SK-N-SH (cell line): Measurements from ENCODE around the gene THAP12. TPM values are rescaled to one million over a fixed set of nuclear protein-coding genes. Genes with fewer than 3 reads are reported as not detected.

Source experiments
- CTCF ChIA-PET: fragments of 300-600, 350-600 bp; formaldehyde crosslinking; extraction: SDS; loops from one replicate; lab custom pipeline; 2021; lab: Yijun Ruan, JAX
- POLR2A ChIA-PET: fragments of 350-600 bp; sonication (Branson Sonifier 250); formaldehyde crosslinking; extraction: SDS; loops from one replicate; lab custom pipeline; 2020; ENCODE audit warnings: antibody characterized with exemption, inconsistent platforms; lab: Yijun Ruan, JAX
- DNase-seq: peaks from one replicate; pipeline ENCODE4 v3.0.0; 2012
- H2AFZ ChIP-seq: fragments of 200-600 bp; sonication (generic); 2 replicates; pipeline ENCODE4 v1.8.1; 2016; ENCODE audit warnings: antibody characterized with exemption, mild to moderate bottlenecking, low read depth
- H3F3A ChIP-seq: fragments of 200-600 bp; sonication (generic); replicated peaks from 2 replicates; pipeline ENCODE3; 2016; ENCODE audit warnings: antibody characterized with exemption, mild to moderate bottlenecking; ENCODE audit not compliant: insufficient read depth
- H3K27ac ChIP-seq, 2 experiments: fragments of 200-500 bp in 1 of 2; fragments of 200-600 bp in 1 of 2; sonication (Bioruptor generic) in 1 of 2; sonication (generic), shearing (Covaris generic) in 1 of 2; 2 replicates each; pipeline versions ENCODE4 v1.5.1 to v1.6.1; 2014 to 2016; ENCODE audit warnings: low read depth in 2 of 2, inconsistent platforms in 1 of 2, low read length in 1 of 2, mild to moderate bottlenecking in 1 of 2, mixed read lengths in 1 of 2
- H3K27me3 ChIP-seq: fragments of 200-600 bp; sonication (generic), shearing (Covaris generic); 2 replicates; pipeline ENCODE4 v1.6.1; 2016; ENCODE audit warnings: mixed run types; ENCODE audit not compliant: insufficient read depth
- H3K36me3 ChIP-seq, 2 experiments: fragments of 200-500 bp in 1 of 2; fragments of 200-600 bp in 1 of 2; sonication (Bioruptor generic) in 1 of 2; sonication (generic) in 1 of 2; replicated peaks in 1 of 2; 2 replicates each; pipeline versions ENCODE3 to v1.5.1; 2014 to 2016; ENCODE audit warnings: low read length in 1 of 2, mild to moderate bottlenecking in 1 of 2; ENCODE audit not compliant: insufficient read depth in 2 of 2, control insufficient read depth in 1 of 2
- H3K4me1 ChIP-seq, 2 experiments: fragments of 200-500 bp in 1 of 2; fragments of 200-600 bp in 1 of 2; sonication (Bioruptor generic) in 1 of 2; sonication (generic), shearing (Covaris generic) in 1 of 2; 2 replicates each; pipeline versions ENCODE4 v1.5.1 to v1.6.1; 2014 to 2016; ENCODE audit warnings: low read depth in 1 of 2, low read length in 1 of 2, mixed run types in 1 of 2; ENCODE audit not compliant: insufficient read depth in 2 of 2, control insufficient read depth in 1 of 2
- H3K4me2 ChIP-seq: fragments of 200-600 bp; sonication (generic), shearing (Covaris generic); 2 replicates; pipeline ENCODE4 v1.6.1; 2017; ENCODE audit warnings: mixed run types
- H3K4me3 ChIP-seq, 2 experiments: fragments of 200-500 bp in 1 of 2; fragments of 200-600 bp in 1 of 2; sonication (Bioruptor generic) in 1 of 2; sonication (generic), shearing (Covaris generic) in 1 of 2; 2 replicates each; pipeline versions ENCODE4 v1.5.1 to v1.8.1; 2014 to 2016; ENCODE audit warnings: low read depth in 2 of 2, inconsistent platforms in 1 of 2, low read length in 1 of 2, mild to moderate bottlenecking in 1 of 2, mixed read lengths in 1 of 2, moderate library complexity in 1 of 2
- H3K79me2 ChIP-seq: fragments of 200-600 bp; sonication (generic); 2 replicates; pipeline ENCODE4 v1.8.1; 2017; ENCODE audit warnings: mild to moderate bottlenecking; ENCODE audit not compliant: insufficient read depth
- H3K9ac ChIP-seq: fragments of 200-600 bp; sonication (generic); 2 replicates; pipeline ENCODE4 v1.6.1; 2017; ENCODE audit warnings: mixed run types
- H3K9me2 ChIP-seq: fragments of 200-600 bp; sonication (generic); 2 replicates; pipeline ENCODE4 v1.6.1; 2017; ENCODE audit warnings: mixed run types
- H3K9me3 ChIP-seq: fragments of 200-600 bp; sonication (generic); 2 replicates; pipeline ENCODE4 v1.6.1; 2017; ENCODE audit warnings: mixed run types, mild to moderate bottlenecking, moderate library complexity
- H4K20me1 ChIP-seq: fragments of 200-600 bp; sonication (generic); 2 replicates; pipeline ENCODE4 v1.6.1; 2017; ENCODE audit warnings: mild to moderate bottlenecking, mixed run types; ENCODE audit not compliant: insufficient read depth
- CHD2 ChIP-seq: fragments of 150-350 bp; IDR thresholded peaks from 2 replicates; pipeline ENCODE4 v1.6.1; 2018; ENCODE audit warnings: low read length; ENCODE audit not compliant: partially characterized antibody
- ELF1 ChIP-seq: IDR thresholded peaks from 2 replicates; pipeline ENCODE4 v1.4.0; 2012
- FOXJ3 ChIP-seq: sonication (generic); formaldehyde crosslinking; IDR thresholded peaks from 2 replicates; pipeline ENCODE4 v1.5.1; 2020; ENCODE audit warnings: mild to moderate bottlenecking, missing genetic modification reagents
- JUND ChIP-seq: IDR thresholded peaks from 2 replicates; pipeline ENCODE4 v1.4.0; 2012
- NFIC ChIP-seq: IDR thresholded peaks from 2 replicates; pipeline ENCODE4 v1.4.0; 2012; ENCODE audit warnings: borderline replicate concordance
- PBX3 ChIP-seq: IDR thresholded peaks from 2 replicates; pipeline ENCODE4; 2012
- POLR2AphosphoS5 ChIP-seq: IDR thresholded peaks from 2 replicates; pipeline ENCODE4 v1.6.1; 2012; ENCODE audit warnings: low read depth, low read length
- RCOR1 ChIP-seq: fragments of 150-350 bp; IDR thresholded peaks from 2 replicates; pipeline ENCODE4 v1.6.1; 2017; ENCODE audit warnings: antibody characterized with exemption, low read length
- REST ChIP-seq: IDR thresholded peaks from 2 replicates; pipeline ENCODE4 v1.6.1; 2012; ENCODE audit warnings: mild to moderate bottlenecking, low read depth, low read length, moderate library complexity
- RFX5 ChIP-seq: IDR thresholded peaks from 2 replicates; pipeline ENCODE4 v1.6.1; 2012; ENCODE audit warnings: mild to moderate bottlenecking, improper control_type of control experiment, low read length
- RXRA ChIP-seq: IDR thresholded peaks from 2 replicates; pipeline ENCODE4 v1.4.0; 2012; ENCODE audit warnings: low read depth, mild to moderate bottlenecking, borderline replicate concordance
- USF2 ChIP-seq: fragments of 150-350 bp; IDR thresholded peaks from 2 replicates; pipeline ENCODE4 v1.6.1; 2017; ENCODE audit warnings: antibody characterized with exemption, low read length, low read depth, borderline replicate concordance
- WGBS: methylation state at CpG from one replicate; pipeline ENCODE4 v1.1.6; 2017; ENCODE audit warnings: low lambda C conversion rate; 5-methylcytosine and 5-hydroxymethylcytosine counted together
- polyA plus RNA-seq, 3 experiments: library from polyadenylated mRNA; depleted of rRNA; stranded (reverse); fragments of >200 nt; gene quantifications; 2 replicates each; pipeline ENCODE4 v1.2.3, GENCODE V29; 2012

THAP12 gene
- polyA plus RNA-seq, 1 of the 3 experiments (the other 2 are of a cell fraction), result 14.9 TPM

GRCh38 chr11:76313271-76313670 is 67.7 kb downstream of the THAP12 start:
- DNase-seq, result no peak
- no peak overlapping the region for H3K9ac ChIP-seq
- H3K79me2 ChIP-seq, result no peaks in the 10 kb centered on the region
- no peaks in the 10 kb centered on the region for H3K36me3 ChIP-seq
- no peaks in the 10 kb centered on the region for H4K20me1 ChIP-seq
- 89% methylated on average over 3 of the region's 3 CpGs for WGBS
- H3K27ac ChIP-seq, result no peak overlapping the region
- H3F3A ChIP-seq, result no peaks in the 10 kb centered on the region
- H3K9me3 ChIP-seq, result no peaks in the 10 kb centered on the region
- POLR2A ChIA-PET, result no interaction called here
- no peak for TF ChIP-seq POLR2AphosphoS5
- H3K4me1 ChIP-seq, result no peaks in the 10 kb centered on the region
- H3K4me2 ChIP-seq, result no peak overlapping the region
- H2AFZ ChIP-seq, result no peak overlapping the region
- no peaks in the 10 kb centered on the region for H3K27me3 ChIP-seq
- H3K4me3 ChIP-seq, result no peak overlapping the region
- CTCF ChIA-PET, result interaction anchor here (1.1 to 16.5 kb wide), 4 partner anchors 9 to 105 kb away, joined by 3 to 328 read pairs (median 4); partner anchors contain the start of gene WNT11
- H3K9me2 ChIP-seq, result no peaks in the 10 kb centered on the region

GRCh38 chr11:76310832-76311595 is 69.9 kb downstream of the THAP12 start:
- H3K9me3 ChIP-seq, result no peaks in the 10 kb centered on the region
- no peak overlapping the region for H3K9ac ChIP-seq
- no peaks in the 10 kb centered on the region for H3K36me3 ChIP-seq
- 47% methylated on average over 9 of the region's 13 CpGs for WGBS
- no peaks in the 10 kb centered on the region for H3K27me3 ChIP-seq
- H3K27ac ChIP-seq, result no peak overlapping the region
- peaks cover 0 to 15% of the 10 kb centered on the region in 2 experiments; a peak in 1 of 4 replicates for H3K4me1 ChIP-seq
- CTCF ChIA-PET, result interaction anchor here (0.8 to 16.5 kb wide), 4 partner anchors 7 to 508 kb away, joined by 3 to 328 read pairs (median 16); partner anchors contain the start of gene WNT11
- no peaks in the 10 kb centered on the region for H3F3A ChIP-seq
- POLR2A ChIA-PET, result no interaction called here
- no peaks in the 10 kb centered on the region for H3K9me2 ChIP-seq
- no peak overlapping the region for H2AFZ ChIP-seq
- H4K20me1 ChIP-seq, result no peaks in the 10 kb centered on the region
- H3K4me2 ChIP-seq, result no peak overlapping the region
- DNase-seq, result no peak
- H3K4me3 ChIP-seq, result no peak overlapping the region
- TF ChIP-seq ELF1 (no peak), RFX5 (no peak), RCOR1 (no peak), CHD2 (no peak), REST (no peak), NFIC (no peak), USF2 (no peak), FOXJ3 (CRISPR knock-in tag) (no peak), RXRA (no peak), JUND (no peak), PBX3 (no peak)
- no peaks in the 10 kb centered on the region for H3K79me2 ChIP-seq
